Body of pancreas (tissue), 4 donors: ENCODE measurements around the gene FBXL2. TPM values are rescaled to one million over a fixed set of nuclear protein-coding genes. Genes with fewer than 3 reads are reported as not detected.

ENCODE experiments used
- ATAC-seq: fragments of 150-250 bp; one replicate; pipeline ENCODE4 v1.9.1; 2016
- DNase-seq, 4 donors: peaks; one replicate each; pipeline ENCODE4 v3.0.0-alpha.2; 2019
- H3K27ac ChIP-seq, 4 donors: fragments of 200-600 bp; sonication (generic); 1 replicate in 3 of 4; 2 replicates in 1 of 4; pipeline versions ENCODE4 v1.5.1 to v1.6.1; 2016 to 2019; ENCODE audit warnings: mild to moderate bottlenecking in 1 of 4, mixed read lengths in 1 of 4, moderate library complexity in 1 of 4
- H3K27me3 ChIP-seq, 2 donors: fragments of 200-600 bp; sonication (generic); one replicate each; pipeline ENCODE4 v1.6.0; 2016; ENCODE audit warnings: mild to moderate bottlenecking in 1 of 2
- H3K36me3 ChIP-seq, 2 donors: fragments of 200-600 bp; sonication (generic); replicated peaks in 1 of 2; 2 replicates each; pipeline ENCODE4 v1.5.1; 2016; ENCODE audit warnings: low read depth in 2 of 2; ENCODE audit not compliant: insufficient read depth in 1 of 2
- H3K4me1 ChIP-seq: fragments of 200-600 bp; sonication (generic); one replicate; pipeline ENCODE4 v1.6.0; 2016
- H3K4me3 ChIP-seq, 2 donors: fragments of 200-600 bp; sonication (generic); 1 replicate in 1 of 2; 2 replicates in 1 of 2; pipeline ENCODE4 v1.5.1; 2016 to 2019
- H3K9me3 ChIP-seq, 3 donors: fragments of 200-600 bp; sonication (generic); 1 replicate in 2 of 3; 2 replicates in 1 of 3; pipeline ENCODE4 v1.5.1; 2016
- POLR2A ChIP-seq, 3 donors: fragments of 450-650 bp; IDR thresholded peaks; one replicate each; pipeline ENCODE4 v1.6.1; 2016; ENCODE audit warnings: antibody characterized with exemption in 3 of 3, mild to moderate bottlenecking in 2 of 3
- WGBS, 2 donors: methylation state at CpG; one replicate each; pipeline ENCODE4 v1.1.5; 2017; 5-methylcytosine and 5-hydroxymethylcytosine counted together
- intact Hi-C: fragments of 100-400 bp; cut with DNase I; formaldehyde crosslinking; loops from one replicate; pipeline ENCODE4 v1.15.1; 2023
- total RNA-seq, 2 donors: library from RNA; depleted of rRNA; stranded (reverse); fragments of >200 nt; gene quantifications; one replicate each; pipeline ENCODE4 v1.1.0, GENCODE V29; 2016
- TF ChIP-seq, protein P1 (sequence below), 7 experiments: fragments of 450-650 bp in 4 of 7; fragments of 200-600 bp in 3 of 7; sonication (generic) in 3 of 7; IDR thresholded peaks; one replicate each; pipeline ENCODE4 v1.5.1; 2016 to 2019; ENCODE audit warnings: antibody characterized with exemption in 7 of 7

Gene FBXL2
- total RNA-seq, 2 donors from 2014 or later, result 5.3 to 6.7 TPM

DNA sequence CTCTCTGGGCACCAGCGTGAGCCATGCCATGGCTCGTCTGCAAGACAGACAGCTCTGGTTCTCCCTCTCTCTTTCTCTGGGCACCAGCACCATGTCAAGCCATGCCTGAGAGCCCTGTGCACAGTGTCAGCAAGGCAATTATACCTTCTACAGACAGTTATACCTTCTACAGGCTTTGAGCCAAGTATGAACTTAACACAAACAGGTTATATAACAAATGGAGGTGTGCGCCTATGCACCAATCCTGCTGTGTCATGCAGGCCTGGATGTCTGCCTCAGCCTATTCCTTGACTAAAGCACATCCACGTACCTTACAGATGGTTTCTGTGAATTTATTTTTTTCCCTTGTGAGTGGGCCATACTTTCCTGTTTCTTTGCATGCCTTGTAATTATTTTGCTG is 5.9 kb upstream of the FBXL2 start:
- intact Hi-C loops, result no loop called here
- no peaks in the 10 kb centered on the region for H3K9me3 ChIP-seq
- ATAC-seq, result no peak

DNA sequence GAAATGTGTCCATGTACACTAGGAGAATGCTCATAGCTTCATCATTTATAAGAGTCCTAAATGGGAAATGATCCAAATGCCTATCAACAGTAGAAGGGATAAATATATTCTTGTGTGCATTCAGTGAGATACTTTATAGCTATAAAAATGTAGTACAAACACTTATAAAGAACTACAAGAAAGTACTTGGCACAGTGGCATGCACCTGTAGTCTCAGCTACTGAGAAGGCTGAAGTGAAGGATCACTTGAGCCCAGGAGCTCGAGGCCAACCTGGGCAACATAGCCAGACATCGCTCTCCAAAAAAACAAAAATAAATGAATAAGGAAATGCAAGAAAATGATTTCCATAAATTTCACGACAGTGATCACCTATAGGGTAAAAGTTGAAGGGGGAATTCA is 3.6 kb upstream of the FBXL2 start:
- intact Hi-C loops, result no loop called here
- ATAC-seq (no peak), DNase-seq (no peak)
- H3K36me3 ChIP-seq, result no peaks in the 10 kb centered on the region
- no peak overlapping the region for H3K27ac ChIP-seq
- no peaks in the 10 kb centered on the region for H3K27me3 ChIP-seq
- no peak for TF ChIP-seq POLR2A (IDR thresholded peaks at IDR 0.05)
- TF ChIP-seq, protein P1, sequence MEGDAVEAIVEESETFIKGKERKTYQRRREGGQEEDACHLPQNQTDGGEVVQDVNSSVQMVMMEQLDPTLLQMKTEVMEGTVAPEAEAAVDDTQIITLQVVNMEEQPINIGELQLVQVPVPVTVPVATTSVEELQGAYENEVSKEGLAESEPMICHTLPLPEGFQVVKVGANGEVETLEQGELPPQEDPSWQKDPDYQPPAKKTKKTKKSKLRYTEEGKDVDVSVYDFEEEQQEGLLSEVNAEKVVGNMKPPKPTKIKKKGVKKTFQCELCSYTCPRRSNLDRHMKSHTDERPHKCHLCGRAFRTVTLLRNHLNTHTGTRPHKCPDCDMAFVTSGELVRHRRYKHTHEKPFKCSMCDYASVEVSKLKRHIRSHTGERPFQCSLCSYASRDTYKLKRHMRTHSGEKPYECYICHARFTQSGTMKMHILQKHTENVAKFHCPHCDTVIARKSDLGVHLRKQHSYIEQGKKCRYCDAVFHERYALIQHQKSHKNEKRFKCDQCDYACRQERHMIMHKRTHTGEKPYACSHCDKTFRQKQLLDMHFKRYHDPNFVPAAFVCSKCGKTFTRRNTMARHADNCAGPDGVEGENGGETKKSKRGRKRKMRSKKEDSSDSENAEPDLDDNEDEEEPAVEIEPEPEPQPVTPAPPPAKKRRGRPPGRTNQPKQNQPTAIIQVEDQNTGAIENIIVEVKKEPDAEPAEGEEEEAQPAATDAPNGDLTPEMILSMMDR (IDR thresholded peaks at IDR 0.05), result no peak
- WGBS, 2 donors, result 79 to 80% methylated on average over 3 of the region's 3 CpGs
- H3K4me1 ChIP-seq, result no peaks in the 10 kb centered on the region
- no peaks in the 10 kb centered on the region for H3K9me3 ChIP-seq
- H3K4me3 ChIP-seq, result no peak overlapping the region

More for the DNA sequence above, 5.9 kb upstream of the FBXL2 start:
- TF ChIP-seq, protein P1 (IDR thresholded peaks at IDR 0.05), result no peak
- TF ChIP-seq POLR2A (IDR thresholded peaks at IDR 0.05), result no peak
- 76 to 80% methylated on average over 4 of the region's 4 CpGs for WGBS, 2 donors
- no peaks in the 10 kb centered on the region for H3K27me3 ChIP-seq
- no peaks in the 10 kb centered on the region for H3K36me3 ChIP-seq
- H3K4me1 ChIP-seq, result no peaks in the 10 kb centered on the region
- H3K27ac ChIP-seq, result no peak overlapping the region
- no peak for DNase-seq
- no peak overlapping the region for H3K4me3 ChIP-seq

DNA sequence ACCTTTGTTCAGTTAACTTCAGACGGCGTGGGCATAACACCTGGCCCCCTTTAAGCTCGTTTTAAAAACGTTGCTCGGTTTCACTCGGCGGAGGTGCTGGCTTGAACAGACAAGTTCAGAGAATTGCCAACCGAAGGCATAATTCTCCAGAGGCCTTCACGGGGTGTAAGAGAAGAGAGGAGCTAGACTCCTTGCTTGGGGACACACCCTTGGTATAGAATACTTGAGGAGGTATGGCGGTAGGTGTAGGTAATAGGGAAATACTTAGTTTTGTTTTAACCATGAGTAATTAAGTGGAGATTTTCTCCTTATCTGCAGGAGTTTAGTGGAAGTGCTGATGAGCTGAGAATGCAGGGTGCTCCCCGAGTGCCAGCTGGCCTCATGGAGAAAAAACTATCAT is 921 bp downstream of the FBXL2 start:
- intact Hi-C loops, result no loop called here
- DNase-seq (peak in 1 of 4 donors; percentile 9), ATAC-seq (peak; percentile 22)
- TF ChIP-seq POLR2A (IDR thresholded peaks at IDR 0.05), result no peak
- TF ChIP-seq, protein P1 (IDR thresholded peaks at IDR 0.05), result no peak
- H3K36me3 ChIP-seq, result no peaks in the 10 kb centered on the region
- no peaks in the 10 kb centered on the region for H3K4me1 ChIP-seq
- no peaks in the 10 kb centered on the region for H3K9me3 ChIP-seq
- no peaks in the 10 kb centered on the region for H3K27me3 ChIP-seq
- H3K4me3 ChIP-seq, result peak overlapping the region; percentile 86 to 97
- peak overlapping the region in 1 of 4 donors; percentile 58 for H3K27ac ChIP-seq
- 12 to 14% methylated on average over 11 of the region's 11 CpGs for WGBS, 2 donors

DNA sequence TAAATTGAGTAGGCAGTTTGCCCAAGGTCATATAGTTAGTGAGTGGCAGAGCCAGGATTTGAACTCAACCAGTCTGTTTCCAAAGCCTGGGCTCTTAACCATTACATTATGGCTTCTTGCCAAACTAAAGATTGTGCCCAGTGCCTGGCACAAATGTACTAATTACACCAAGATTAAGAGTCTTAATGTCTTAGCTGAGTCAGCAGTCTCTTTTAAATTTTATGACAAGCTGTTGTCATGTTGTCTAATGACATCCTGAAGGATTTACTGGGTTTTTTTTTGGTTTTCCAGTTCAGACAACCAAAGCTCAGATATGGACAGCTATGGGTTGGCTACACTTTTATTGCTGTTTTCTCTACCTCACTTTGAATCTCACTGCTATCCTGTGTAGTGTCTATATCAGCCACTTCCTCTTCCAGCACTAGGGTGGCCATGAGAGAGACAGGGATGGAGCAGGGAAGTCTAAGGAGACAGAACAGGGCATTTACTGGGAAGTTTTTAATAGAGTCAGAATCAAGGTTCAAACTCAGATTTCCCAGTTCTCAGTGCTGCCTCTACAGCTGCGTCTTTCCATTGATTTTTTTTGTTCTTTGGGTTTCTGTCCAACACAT is 10.5 kb downstream of the FBXL2 start:
- Histone ChIP-seq H3K4me3 (no peak overlapping the region), H3K9me3 (no peaks in the 10 kb centered on the region), H3K36me3 (no peaks in the 10 kb centered on the region), H3K27ac (no peak overlapping the region), H3K27me3 (no peaks in the 10 kb centered on the region), H3K4me1 (no peaks in the 10 kb centered on the region)
- 64 to 79% methylated on average over 1 of the region's 1 CpG for WGBS, 2 donors
- ATAC-seq (no peak), DNase-seq (no peak)
- TF ChIP-seq, protein P1 (IDR thresholded peaks at IDR 0.05), result no peak
- no peak for TF ChIP-seq POLR2A (IDR thresholded peaks at IDR 0.05)
- intact Hi-C loops, result no loop called here
